CD4-positive, alpha-beta T cell treated with Interleukin-6 for 4 hours (primary cell): ENCODE measurements around the gene RNF14.

Source experiments
- DNase-seq: peaks from one replicate; pipeline ENCODE4 v3.0.0-alpha.2; 2020; ENCODE audit warnings: mixed read lengths

The RNF14 gene

DNA sequence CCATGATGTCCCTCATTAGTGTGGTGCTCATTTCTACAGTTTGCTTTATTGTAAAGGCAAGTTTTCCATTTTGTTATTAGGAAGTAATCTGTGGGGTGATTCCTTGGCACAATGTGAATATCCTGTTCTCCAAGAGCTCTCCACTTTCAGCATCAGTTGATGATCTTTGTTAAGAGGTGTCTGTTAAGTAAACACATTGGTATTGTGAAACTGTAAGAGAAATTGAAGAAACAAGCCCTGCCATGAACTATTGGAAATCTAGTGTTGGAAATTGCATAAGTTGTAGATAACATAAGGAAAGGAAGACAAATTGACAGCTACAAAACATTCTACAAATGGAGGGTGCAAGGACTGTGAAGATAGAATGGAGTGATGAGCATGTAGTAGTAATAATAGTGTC, 17.2 kb downstream of the RNF14 start:
- DNase-seq = no peak

DNA sequence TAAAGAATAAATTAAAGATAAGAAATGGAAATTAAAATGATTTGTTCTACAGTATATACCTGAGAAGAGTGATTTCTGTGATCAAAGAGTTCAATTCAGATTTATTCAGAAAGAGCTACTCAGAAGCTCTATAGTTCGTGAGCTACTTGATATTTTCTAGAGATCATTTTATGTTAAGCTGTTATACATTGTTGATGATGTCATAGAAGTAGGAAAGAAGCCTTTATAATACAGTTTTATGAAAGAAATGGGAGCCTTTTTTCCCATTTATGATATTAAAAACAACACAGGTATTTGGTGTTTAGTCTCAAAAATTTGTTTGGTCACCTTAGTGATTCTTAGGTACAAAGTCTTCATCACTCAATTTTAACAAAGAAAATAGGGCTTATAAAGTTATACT, 20.8 kb downstream of the RNF14 start:
- no peak for DNase-seq

GRCh38 chr5:141992349-141992963, 23.6 kb downstream of the RNF14 start:
- DNase-seq = peak; percentile 89

DNA sequence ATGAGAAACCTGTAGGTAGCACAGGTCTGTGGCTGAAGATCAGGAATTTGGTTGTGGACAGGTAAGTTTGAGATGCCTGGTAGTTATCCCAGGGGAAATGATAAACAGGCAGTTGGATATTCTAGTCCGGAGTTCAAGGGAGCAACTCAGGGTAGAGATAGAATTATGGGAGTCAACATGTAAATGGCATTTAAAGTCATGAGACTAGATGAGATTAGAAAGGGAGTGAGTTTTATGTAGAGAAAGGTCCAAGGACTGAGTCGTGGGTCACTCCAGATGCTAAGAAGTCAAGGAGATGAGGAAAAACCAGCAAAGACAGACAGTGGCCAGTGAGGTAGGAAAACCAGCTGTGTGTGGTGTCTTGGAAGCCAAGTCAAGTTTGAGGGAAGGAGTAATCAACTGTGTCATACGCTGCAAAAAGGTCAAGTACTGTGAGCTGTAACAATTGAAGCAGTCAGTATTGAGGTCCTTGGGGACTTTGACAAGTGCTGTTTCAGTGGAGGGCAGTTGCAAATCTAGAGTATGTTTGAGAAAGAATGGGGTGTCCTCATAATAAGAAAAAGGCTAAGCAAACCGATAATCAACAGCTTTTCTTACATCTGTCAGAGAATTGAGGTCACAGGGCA, 25.7 kb downstream of the RNF14 start:
- DNase-seq = no peak

GRCh38 chr5:141995656-141996055, 26.8 kb downstream of the RNF14 start:
- DNase-seq = no peak

- DNase-seq = no peak
Observed at GRCh38 chr5:141997358-141997960, 28.6 kb downstream of the RNF14 start.

DNA sequence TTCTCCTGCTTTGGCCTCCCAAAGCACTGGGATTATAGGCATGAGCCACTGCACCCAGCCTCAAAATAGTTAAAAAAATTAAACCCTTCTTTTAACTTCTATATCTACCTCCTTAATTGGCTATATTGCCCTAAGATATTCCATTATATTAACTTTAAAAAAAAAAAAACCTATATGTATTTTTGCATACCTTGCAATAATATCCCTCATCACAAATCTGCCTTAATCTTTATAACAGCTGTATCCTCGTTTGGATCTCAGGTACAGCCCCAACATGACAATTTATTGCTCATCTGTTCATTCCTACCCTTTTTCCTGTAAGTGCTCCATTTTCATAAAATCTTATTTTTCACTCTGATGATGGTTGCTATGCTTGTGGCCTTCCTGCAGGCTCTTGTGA, 31.3 kb downstream of the RNF14 start:
- no peak for DNase-seq

DNA sequence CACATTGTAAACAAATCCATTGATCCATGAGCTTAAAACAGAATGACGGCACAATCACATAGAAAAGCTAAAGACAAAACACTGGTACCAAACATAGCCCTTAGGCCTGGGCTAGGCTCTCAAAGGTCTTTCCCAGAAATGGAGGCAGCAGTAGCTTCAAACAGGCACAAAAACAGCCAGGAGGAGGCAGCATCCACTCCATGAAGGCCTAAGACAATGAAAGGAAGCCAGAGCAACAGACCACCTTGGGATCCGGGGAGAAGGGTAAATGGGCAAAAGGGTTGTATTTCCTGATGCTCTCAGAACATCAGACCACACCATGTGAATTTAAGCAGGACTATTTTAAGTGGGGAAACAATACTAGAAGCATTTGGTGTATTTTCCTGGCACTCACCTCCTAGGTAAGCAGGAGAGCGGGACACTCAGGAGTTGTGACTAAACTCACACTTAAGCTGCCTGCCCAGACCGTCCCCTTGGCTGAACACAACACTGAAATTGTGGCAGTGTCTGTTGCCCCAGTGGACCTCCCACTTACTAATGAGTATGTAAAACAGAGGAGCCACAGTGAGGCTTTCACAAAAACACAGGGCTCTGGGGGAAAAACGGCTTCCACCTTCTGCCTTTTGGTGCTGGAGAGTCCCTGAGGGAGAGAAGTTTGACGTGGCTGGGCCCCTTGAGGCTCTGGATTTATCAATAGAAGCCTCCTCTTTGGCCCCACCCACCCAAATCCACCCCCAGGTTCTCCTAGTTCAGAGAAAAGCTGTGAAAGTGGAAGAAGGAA, 32.0 kb downstream of the RNF14 start:
- peak; percentile 38 for DNase-seq

DNA sequence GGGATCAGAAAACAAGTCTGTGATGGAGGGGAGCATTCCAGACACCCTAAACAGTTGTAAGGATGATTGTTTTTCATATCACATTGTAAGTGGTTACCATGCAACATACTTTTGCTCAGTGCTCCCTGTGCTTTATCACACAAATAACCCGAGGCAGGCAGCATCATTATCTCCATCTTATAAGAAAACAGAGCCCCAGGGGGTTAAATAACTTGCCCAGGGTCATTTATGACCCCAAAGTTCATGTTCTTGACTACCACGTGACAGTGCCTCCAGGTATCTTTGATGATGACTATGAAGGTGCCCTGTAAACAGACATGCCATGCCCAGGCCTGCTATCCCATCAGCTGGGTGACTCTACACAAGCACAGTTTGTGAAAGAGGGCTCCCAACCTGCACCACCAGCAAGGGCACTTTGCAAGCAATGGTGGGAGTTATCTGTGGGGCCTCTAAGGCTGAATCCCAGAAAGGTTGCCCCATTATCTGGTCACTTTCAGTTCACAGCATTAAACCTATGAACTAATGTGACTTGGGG, 34.4 kb downstream of the RNF14 start:
- no peak for DNase-seq

DNA sequence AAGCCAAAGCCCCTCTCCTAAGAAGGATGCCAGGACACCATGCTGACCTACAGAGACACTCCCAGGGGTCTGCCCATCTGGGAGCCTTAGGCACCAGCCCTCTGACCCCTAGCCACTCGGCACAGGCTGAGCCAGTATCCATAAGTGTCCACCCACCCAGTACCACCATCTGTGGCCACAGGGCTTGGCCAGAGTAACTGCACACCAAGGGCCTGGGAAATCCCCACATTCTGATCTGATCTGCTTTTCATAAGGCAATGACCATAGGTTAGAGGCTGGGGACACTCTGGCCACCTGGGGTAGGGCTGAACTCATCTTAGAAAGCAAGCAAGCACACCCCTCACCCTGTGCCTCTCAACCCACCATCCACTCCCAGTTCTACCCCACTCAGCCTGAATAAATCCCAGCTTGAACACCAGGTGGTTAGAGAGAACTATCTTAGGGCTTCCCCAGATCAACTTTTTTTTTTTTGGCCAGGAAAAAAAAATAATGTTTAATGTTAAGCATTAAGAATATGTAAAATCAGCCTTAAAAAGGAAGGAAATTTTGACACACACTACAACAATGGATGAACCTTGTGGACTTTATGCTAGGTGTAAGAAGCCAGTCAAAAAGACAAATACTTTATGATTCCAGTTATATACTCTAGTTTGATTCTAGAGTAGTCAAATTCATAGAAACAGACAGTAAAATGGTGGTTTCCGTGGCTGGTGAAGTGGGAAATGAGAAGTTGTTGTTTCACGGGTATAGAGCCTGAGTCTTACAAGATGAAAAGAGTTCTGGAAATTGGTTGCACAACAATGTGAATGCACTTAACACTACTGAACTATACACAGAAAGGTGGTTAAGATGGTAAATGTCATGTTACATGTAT, 37.7 kb downstream of the RNF14 start:
- DNase-seq = peak; percentile 37

GRCh38 chr5:142007237-142007544, 38.3 kb downstream of the RNF14 start:
- no peak for DNase-seq

DNA sequence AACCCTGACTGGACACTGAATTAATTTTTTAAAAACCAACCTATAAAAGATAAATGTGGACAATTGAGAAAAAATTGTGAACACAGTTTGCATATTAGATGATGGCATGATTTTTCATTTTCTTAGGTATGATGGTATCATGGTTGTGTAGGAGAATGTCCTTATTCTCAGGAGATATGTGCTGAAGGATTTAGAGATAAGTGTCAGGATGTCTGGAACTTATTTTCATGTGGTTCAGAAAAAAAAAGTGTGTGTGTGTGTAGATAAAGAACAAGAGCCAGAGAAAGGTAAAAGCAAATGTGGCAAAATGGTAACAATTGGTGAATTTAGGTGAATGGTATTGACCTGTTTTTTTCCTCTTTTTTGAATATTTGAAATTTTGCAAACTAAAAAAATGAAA, 39.9 kb downstream of the RNF14 start:
- DNase-seq = no peak

- no peak for DNase-seq
Observed at GRCh38 chr5:142009886-142010285, 41.0 kb downstream of the RNF14 start.

DNA sequence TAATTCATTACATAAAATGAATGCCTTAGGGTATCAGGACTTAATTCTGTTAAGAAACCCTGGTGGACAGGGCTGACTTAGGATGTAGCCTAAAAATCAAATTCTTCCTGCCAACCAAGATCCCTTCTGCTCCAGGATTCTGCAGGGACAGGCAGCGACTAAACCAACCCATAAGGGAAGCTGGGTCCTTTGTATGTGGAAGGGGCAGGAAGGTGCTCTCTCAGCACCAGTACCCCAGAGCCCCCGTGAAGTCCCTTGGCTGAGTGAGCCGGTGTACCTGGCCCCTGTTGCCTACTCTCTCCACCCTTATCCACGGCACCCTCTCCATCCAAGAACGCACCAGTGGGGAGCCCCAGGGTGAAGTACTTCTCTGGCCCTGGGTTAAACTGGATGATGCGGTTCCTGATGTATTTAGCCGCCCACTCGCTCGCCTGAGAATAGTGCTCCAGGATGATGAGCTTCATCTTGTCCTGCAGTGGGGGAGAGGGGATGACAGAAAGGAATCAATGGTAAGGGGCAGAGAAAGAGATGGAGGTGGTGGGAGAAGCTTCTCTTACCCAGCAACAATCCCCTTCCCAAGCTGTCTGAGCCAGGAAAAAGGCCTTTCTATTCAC, 42.8 kb downstream of the RNF14 start:
- DNase-seq = no peak

DNA sequence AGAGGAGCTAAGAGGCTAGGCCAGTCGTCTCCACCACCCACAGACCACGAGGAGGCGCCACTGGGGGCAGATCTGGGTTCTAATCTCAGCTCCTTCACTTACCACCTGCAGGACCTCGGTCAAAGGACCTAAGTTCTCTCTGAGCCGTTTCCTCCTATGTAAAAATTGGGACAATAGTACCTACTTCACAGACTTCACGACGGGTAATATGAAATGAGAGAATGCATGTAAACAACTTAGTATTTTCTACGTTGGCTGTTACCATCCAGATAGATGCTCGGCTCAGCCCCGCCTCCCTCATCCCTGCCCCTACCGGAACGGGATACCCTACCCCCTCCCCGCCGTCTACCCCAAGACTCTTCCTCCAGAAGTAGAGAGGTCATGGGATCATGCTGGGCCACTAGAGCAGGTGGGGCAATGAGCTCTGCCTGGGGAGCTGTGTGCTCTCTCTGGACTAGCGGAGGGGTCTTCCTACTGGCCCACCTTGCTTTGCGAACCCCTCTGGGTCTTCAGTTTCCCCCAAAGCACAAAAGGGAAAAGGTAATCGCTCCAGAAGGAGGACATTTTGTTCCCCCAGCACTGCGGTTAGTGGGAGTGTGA, 43.4 kb downstream of the RNF14 start:
- peak; percentile 74 for DNase-seq

DNA sequence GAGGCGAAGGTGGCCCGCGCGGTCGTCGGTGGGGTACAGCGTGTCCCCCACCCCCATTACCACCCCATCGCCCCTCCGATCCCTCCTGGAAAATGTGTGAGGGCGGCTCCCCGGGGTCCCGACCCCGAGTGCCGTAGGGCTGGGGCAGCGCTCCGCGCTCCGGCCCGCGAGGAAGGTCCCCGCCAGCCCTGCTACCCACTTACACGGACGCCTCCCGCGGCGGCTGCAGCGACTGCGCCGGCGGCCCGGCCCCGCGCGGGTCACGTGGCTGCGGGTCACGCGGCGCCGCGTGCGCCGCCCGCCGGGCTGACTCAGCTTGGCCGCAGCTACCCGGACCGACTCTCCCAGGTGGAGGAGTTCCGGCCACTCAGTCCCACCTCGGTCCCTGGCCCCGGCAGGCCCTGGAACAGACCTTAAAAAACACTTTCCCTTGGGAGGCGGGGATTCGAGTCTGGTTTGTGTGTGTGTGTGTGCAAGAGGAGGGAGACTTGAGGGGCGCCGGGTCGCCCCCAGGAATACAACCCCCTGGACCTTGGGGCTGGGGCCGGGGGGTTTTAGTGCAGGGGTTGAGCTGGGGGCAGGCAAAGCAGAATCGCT, 44.0 kb downstream of the RNF14 start, which contains the start of gene GNPDA1:
TSS of gene GNPDA1 (minus strand) at position 236 of the 597 bp plus-strand sequence. CDS start 992 bp downstream, outside the sequence.
- peak; percentile 71 for DNase-seq

DNA sequence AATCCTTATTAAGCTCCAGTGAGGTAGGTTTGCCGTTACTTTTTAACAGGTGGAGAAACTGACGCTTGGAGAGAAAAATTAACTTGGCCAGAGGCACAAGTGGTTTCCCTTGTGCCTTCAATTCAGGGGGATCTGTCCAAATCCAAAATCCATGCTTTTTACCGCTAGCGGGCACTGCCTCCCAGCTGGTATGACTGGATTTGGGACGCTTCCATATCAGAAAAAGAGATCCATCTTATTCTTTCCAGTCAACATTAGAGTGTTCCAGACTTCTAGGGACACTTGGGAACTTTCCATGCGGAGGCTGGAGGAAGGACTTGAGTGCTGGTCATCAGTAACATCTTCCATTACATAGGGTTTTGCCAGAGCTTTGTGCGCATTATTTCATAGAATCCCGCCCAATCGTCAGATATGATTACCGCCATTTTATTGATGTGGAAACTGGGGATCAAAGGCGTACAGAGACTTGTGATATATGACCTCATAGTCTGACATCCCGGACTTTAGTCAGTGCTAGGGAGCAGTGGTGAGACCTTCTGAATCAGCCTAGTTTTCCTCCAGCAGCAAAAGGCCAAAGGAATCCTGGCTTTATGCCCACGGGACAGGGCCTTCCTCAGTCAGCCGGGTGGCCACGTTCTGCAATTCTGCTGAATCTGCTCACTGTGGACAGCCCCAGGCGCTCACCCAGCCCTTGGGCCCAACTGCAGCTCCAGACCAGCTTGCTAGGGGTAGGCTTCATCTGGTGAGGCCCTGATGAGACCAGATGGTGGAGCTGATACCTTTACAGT, 45.0 kb downstream of the RNF14 start:
- no peak for DNase-seq

GRCh38 chr5:142014911-142015584, 46.1 kb downstream of the RNF14 start:
- DNase-seq = peak; percentile 71

GRCh38 chr5:142015781-142016533, 47.1 kb downstream of the RNF14 start:
- DNase-seq = peak; percentile 62
